GM23248 (cell line): Measurements from ENCODE around the gene CDKAL1. TPM values are rescaled to one million over a fixed set of nuclear protein-coding genes. Genes with fewer than 3 reads are reported as not detected.

Source experiments
- DNase-seq: peaks from one replicate; pipeline ENCODE4 v3.0.0-alpha.2; 2015
- H2AFZ ChIP-seq: fragments of 200-600 bp; sonication (generic); 2 replicates; pipeline ENCODE4 v1.6.1; 2016; ENCODE audit warnings: antibody characterized with exemption
- H3F3A ChIP-seq: fragments of 200-600 bp; sonication (generic); 2 replicates; pipeline ENCODE4 v1.6.1; 2016; ENCODE audit warnings: mild to moderate bottlenecking, antibody characterized with exemption, mixed run types; ENCODE audit not compliant: insufficient read depth
- H3K27ac ChIP-seq: fragments of 200-600 bp; sonication (generic); 2 replicates; pipeline ENCODE4 v1.5.1; 2016; ENCODE audit warnings: mild to moderate bottlenecking
- H3K27me3 ChIP-seq: fragments of 200-600 bp; sonication (generic); replicated peaks from 2 replicates; pipeline ENCODE4 v1.6.1; 2016; ENCODE audit warnings: mild to moderate bottlenecking; ENCODE audit not compliant: insufficient read depth
- H3K36me3 ChIP-seq: fragments of 200-600 bp; sonication (generic); 2 replicates; pipeline ENCODE4 v1.6.1; 2016; ENCODE audit warnings: low read depth, mild to moderate bottlenecking
- H3K4me1 ChIP-seq: fragments of 200-600 bp; sonication (generic); 2 replicates; pipeline ENCODE4 v1.6.1; 2016; ENCODE audit warnings: mild to moderate bottlenecking; ENCODE audit not compliant: insufficient read depth
- H3K4me2 ChIP-seq: fragments of 200-600 bp; sonication (generic); one replicate; pipeline ENCODE4 v1.6.1; 2016; ENCODE audit warnings: mild to moderate bottlenecking; ENCODE audit not compliant: unreplicated experiment
- H3K4me3 ChIP-seq: fragments of 200-600 bp; sonication (generic); 2 replicates; pipeline ENCODE4 v1.5.1; 2016; ENCODE audit warnings: mild to moderate bottlenecking
- H3K79me2 ChIP-seq: fragments of 200-600 bp; sonication (generic); 2 replicates; pipeline ENCODE4 v1.6.1; 2016; ENCODE audit warnings: mild to moderate bottlenecking; ENCODE audit not compliant: insufficient read depth
- H3K9ac ChIP-seq: fragments of 200-600 bp; sonication (generic); 2 replicates; pipeline ENCODE4 v1.6.1; 2016; ENCODE audit warnings: mild to moderate bottlenecking
- H3K9me2 ChIP-seq: fragments of 200-600 bp; sonication (generic); 2 replicates; pipeline ENCODE4 v1.6.1; 2016; ENCODE audit warnings: mixed run types, mild to moderate bottlenecking, moderate library complexity; ENCODE audit not compliant: insufficient read depth
- H3K9me3 ChIP-seq: fragments of 200-600 bp; sonication (generic); one replicate; pipeline ENCODE4 v1.6.1; 2017; ENCODE audit warnings: low read depth
- H4K20me1 ChIP-seq: fragments of 200-600 bp; sonication (generic); 2 replicates; pipeline ENCODE4 v1.6.0; 2016; ENCODE audit not compliant: insufficient read depth
- EZH2 ChIP-seq: fragments of 200-600 bp; sonication (generic); IDR thresholded peaks from 2 replicates; pipeline ENCODE4 v1.6.1; 2018; ENCODE audit warnings: antibody characterized with exemption, mild to moderate bottlenecking; ENCODE audit not compliant: insufficient read depth, poor library complexity, severe bottlenecking
- EZH2phosphoT487 ChIP-seq: fragments of 200-600 bp; sonication (generic); IDR thresholded peaks from 2 replicates; pipeline ENCODE4 v1.6.1; 2018; ENCODE audit warnings: antibody characterized with exemption, moderate library complexity, mild to moderate bottlenecking, low read depth; ENCODE audit not compliant: insufficient read depth
- WGBS, 2 experiments: methylation state at CpG; one replicate each; pipeline ENCODE4 v1.1.6; 2015 to 2017; ENCODE audit warnings: low lambda C conversion rate in 2 of 2, low coverage in 1 of 2; ENCODE audit errors: missing lambda C conversion rate in 2 of 2; 5-methylcytosine and 5-hydroxymethylcytosine counted together
- in situ Hi-C: fragments of 300-500 bp; cut with MboI; formaldehyde crosslinking; loops from 2 replicates; pipeline ENCODE4 v1.15.0; 2020
- polyA plus RNA-seq: library from polyadenylated mRNA; unstranded; fragments of >200 nt; fragmentation: Nextera tagmentation; extraction: Ambion mirVana; gene quantifications from 2 replicates; pipeline ENCODE4 v1.2.1, GENCODE V29; 2016
- total RNA-seq: library from RNA; depleted of rRNA; stranded (reverse); fragments of >200 nt; shearing (Covaris generic); gene quantifications from 2 replicates; pipeline ENCODE4 v1.2.3, GENCODE V29; 2014

CDKAL1 gene
- total and polyA plus RNA-seq, 2 experiments from 2014 or later = 7.5 to 10.8 TPM

DNA sequence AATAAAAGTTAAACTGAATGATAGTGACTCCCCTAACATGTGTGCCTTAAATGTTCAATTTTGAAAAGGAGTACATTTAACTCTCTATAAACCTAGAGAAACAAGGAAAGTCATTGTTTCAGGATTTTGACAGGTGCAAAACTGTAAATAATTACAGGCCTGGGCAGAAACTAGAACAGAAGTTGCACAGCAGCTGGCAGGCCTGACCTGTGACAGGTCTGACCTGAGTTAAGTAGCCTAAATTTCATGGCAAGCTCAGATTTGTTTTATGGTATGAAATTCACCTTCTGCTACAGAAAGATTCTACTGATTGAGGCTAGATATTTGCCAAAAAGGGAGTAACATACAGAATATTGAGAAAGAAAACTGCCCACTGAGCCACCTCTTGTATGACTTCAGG is 166.1 kb downstream of the CDKAL1 start:
- H4K20me1 ChIP-seq = no peaks in the 10 kb centered on the region
- no peaks in the 10 kb centered on the region for H3K36me3 ChIP-seq
- peaks cover 3% of the 10 kb centered on the region; the same call in 1 of the 2 replicates for H3F3A ChIP-seq
- no peak overlapping the region for H3K4me3 ChIP-seq
- no peaks in the 10 kb centered on the region for H3K79me2 ChIP-seq
- no peak for DNase-seq
- TF ChIP-seq EZH2phosphoT487 (no peak), EZH2 (no peak)
- no peak overlapping the region for H3K4me2 ChIP-seq
- no peaks in the 10 kb centered on the region for H3K9me3 ChIP-seq
- H3K9me2 ChIP-seq = no peaks in the 10 kb centered on the region
- H3K27ac ChIP-seq = no peak overlapping the region
- H2AFZ ChIP-seq = no peak overlapping the region
- in situ Hi-C loops = no loop called here
- no peaks in the 10 kb centered on the region for H3K27me3 ChIP-seq
- no peak overlapping the region for H3K9ac ChIP-seq
- H3K4me1 ChIP-seq = peaks cover 20% of the 10 kb centered on the region

DNA sequence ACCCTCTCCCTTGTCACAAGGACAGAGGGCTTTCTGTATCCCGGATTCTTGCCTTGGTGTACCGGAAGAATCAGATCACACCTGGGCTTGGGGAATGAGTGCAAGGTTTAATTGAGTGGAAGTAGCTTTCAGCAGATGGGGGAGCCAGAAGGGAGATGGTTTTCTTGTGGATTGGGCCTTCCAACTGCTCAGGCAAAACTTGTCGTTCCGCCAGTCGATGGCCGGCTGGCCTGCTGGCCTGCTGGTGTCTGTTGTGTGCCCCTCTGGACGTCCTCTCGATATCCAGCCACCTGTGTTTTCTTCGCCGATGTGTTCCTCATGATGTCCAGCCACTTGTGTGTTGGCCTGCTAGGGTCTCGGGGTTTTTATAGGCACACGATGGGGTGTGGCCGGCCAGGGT is 168.1 kb downstream of the CDKAL1 start:
- Histone ChIP-seq H4K20me1 (no peaks in the 10 kb centered on the region), H3K79me2 (no peaks in the 10 kb centered on the region), H3K27me3 (no peaks in the 10 kb centered on the region), H3K9ac (no peak overlapping the region), H3K4me1 (peaks cover 5% of the 10 kb centered on the region), H3K36me3 (no peaks in the 10 kb centered on the region), H3K9me3 (no peaks in the 10 kb centered on the region), H2AFZ (no peak overlapping the region), H3F3A (no peaks in the 10 kb centered on the region; the same call in 1 of the 2 replicates), H3K9me2 (no peaks in the 10 kb centered on the region), H3K4me2 (no peak overlapping the region), H3K27ac (no peak overlapping the region), H3K4me3 (no peak overlapping the region)
- TF ChIP-seq EZH2 = no peak
- TF ChIP-seq EZH2phosphoT487 = no peak
- 98 to 99% methylated on average over 12 to 13 of the region's 13 CpGs for whole genome bisulfite sequencing, 2 experiments
- in situ Hi-C loops = no loop called here
- no peak for DNase-seq

DNA sequence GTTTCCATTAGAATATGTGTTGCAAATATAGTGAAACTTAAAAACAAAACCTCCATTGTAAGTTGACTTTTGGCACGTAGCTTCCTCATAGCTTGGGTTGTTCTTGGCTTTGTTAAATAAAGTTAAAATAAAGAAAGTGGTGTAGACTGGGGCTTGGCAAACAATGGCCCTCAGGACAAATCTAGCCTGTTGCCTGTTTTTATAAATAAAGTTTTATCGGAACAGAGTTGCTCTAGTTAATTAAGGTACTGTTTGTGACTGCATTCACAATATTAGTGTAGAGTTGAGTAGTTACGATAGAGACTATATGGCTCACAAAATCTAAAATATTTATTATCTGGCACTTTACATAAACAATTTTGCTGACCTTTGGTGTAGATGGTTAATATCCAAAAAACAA is 168.8 kb downstream of the CDKAL1 start:
- WGBS, 2 experiments = 98% methylated on average over 3 of the region's 3 CpGs
- peaks cover 4% of the 10 kb centered on the region; the same call in 1 of the 2 replicates for H3K4me1 ChIP-seq
- no peaks in the 10 kb centered on the region for H3K9me2 ChIP-seq
- H3K9ac ChIP-seq = no peak overlapping the region
- H3F3A ChIP-seq = no peaks in the 10 kb centered on the region
- no peaks in the 10 kb centered on the region for H3K79me2 ChIP-seq
- H3K4me2 ChIP-seq = no peak overlapping the region
- no peaks in the 10 kb centered on the region for H3K36me3 ChIP-seq
- DNase-seq = no peak
- H3K27ac ChIP-seq = no peak overlapping the region
- no peaks in the 10 kb centered on the region for H4K20me1 ChIP-seq
- H3K9me3 ChIP-seq = no peaks in the 10 kb centered on the region
- H3K4me3 ChIP-seq = no peak overlapping the region
- no peaks in the 10 kb centered on the region for H3K27me3 ChIP-seq
- in situ Hi-C loops = no loop called here
- no peak overlapping the region for H2AFZ ChIP-seq
- TF ChIP-seq EZH2 = no peak
- TF ChIP-seq EZH2phosphoT487 = no peak

DNA sequence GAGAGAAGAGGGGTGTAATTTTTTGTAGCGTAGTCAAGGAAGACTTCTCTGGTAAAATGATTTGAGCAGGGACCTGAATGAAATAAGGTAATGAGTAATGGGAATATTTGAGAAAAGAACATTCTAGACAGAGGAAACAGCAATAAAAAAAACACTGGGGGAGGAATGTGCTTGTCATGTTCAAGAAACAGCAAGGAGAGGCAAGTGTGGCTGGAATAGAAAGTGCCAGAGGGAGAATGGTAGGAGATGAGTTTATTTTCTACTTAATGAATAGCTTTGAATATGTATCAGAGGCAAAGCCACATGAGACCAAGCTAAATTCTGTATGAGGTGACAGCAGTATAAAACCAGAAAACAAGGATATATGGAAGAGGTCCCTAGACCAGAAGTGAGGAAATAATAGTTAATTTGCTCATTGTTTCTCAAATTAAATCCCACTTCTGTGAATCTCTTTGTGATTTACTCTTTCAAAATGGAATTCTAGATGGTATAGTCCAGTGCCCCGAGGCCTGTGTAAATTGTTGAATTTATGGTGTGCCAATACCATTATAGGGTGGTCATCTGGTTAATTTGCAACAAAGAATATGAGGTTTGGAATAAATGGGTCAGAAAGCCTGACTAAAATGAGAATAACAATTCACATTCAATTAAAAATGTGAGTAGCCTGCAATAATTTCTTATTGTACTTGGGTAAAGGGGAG is 170.2 kb downstream of the CDKAL1 start:
- no peak for DNase-seq
- Histone ChIP-seq H3K36me3 (no peaks in the 10 kb centered on the region), H3K79me2 (no peaks in the 10 kb centered on the region), H4K20me1 (no peaks in the 10 kb centered on the region), H3K4me2 (no peak overlapping the region), H3K27ac (no peak overlapping the region), H3K9me2 (no peaks in the 10 kb centered on the region), H3K9me3 (no peaks in the 10 kb centered on the region), H3K27me3 (no peaks in the 10 kb centered on the region), H3K4me3 (no peak overlapping the region), H2AFZ (no peak overlapping the region), H3F3A (no peaks in the 10 kb centered on the region), H3K4me1 (no peaks in the 10 kb centered on the region), H3K9ac (no peak overlapping the region)
- 95 to 96% methylated on average over 2 of the region's 2 CpGs for WGBS, 2 experiments
- in situ Hi-C loops = no loop called here
- TF ChIP-seq EZH2 = no peak
- TF ChIP-seq EZH2phosphoT487 = no peak
